Spleen (tissue), 11 donors: ENCODE measurements around the gene CACNA1A. TPM values are rescaled to one million over a fixed set of nuclear protein-coding genes. Genes with fewer than 3 reads are reported as not detected.

Experiments
- DNase-seq: peaks from one replicate; pipeline ENCODE4 v3.0.0-alpha.2; 2020
- H3K27ac ChIP-seq, 8 donors: fragments of 200-600 bp; sonication (generic) in 7 of 8; 1 replicate in 4 of 8; 2 replicates in 4 of 8; pipeline versions ENCODE4 v1.5.0 to v1.8.0; 2016 to 2021; ENCODE audit warnings: inconsistent platforms in 4 of 8, mild to moderate bottlenecking in 4 of 8, moderate library complexity in 1 of 8
- H3K27me3 ChIP-seq, 7 donors: fragments of 200-600 bp; sonication (generic) in 6 of 7; replicated peaks in 1 of 7; 1 replicate in 4 of 7; 2 replicates in 3 of 7; pipeline versions ENCODE4 v1.5.0 to v1.8.0; 2016 to 2021; ENCODE audit warnings: inconsistent platforms in 3 of 7, mild to moderate bottlenecking in 1 of 7
- H3K36me3 ChIP-seq, 6 donors: fragments of 200-600 bp; sonication (generic) in 5 of 6; 1 replicate in 4 of 6; 2 replicates in 2 of 6; pipeline versions ENCODE4 v1.5.0 to v1.8.0; 2016 to 2021; ENCODE audit warnings: inconsistent platforms in 2 of 6
- H3K4me1 ChIP-seq, 6 donors: fragments of 200-600 bp; sonication (generic) in 5 of 6; 1 replicate in 3 of 6; 2 replicates in 3 of 6; pipeline versions ENCODE4 v1.5.0 to v1.8.0; 2016 to 2021; ENCODE audit warnings: inconsistent platforms in 3 of 6
- H3K4me3 ChIP-seq, 8 donors: fragments of 200-600 bp; sonication (generic) in 7 of 8; 1 replicate in 4 of 8; 2 replicates in 4 of 8; pipeline versions ENCODE4 v1.5.0 to v1.8.0; 2016 to 2021; ENCODE audit warnings: inconsistent platforms in 4 of 8, mild to moderate bottlenecking in 4 of 8, moderate library complexity in 2 of 8
- H3K9me3 ChIP-seq, 8 donors: fragments of 200-600 bp; sonication (generic) in 7 of 8; 1 replicate in 4 of 8; 2 replicates in 4 of 8; pipeline versions ENCODE4 v1.5.0 to v1.8.0; 2016 to 2021; ENCODE audit warnings: inconsistent platforms in 4 of 8
- POLR2A ChIP-seq, 3 donors: fragments of 450-650 bp; IDR thresholded peaks; one replicate each; pipeline ENCODE4 v1.5.1; 2017; ENCODE audit warnings: antibody characterized with exemption in 3 of 3, mild to moderate bottlenecking in 1 of 3
- POLR2AphosphoS5 ChIP-seq, 3 donors: sonication (generic); formaldehyde crosslinking; IDR thresholded peaks; one replicate each; pipeline ENCODE4 v1.5.1; 2017; ENCODE audit warnings: antibody characterized with exemption in 3 of 3
- WGBS, 5 donors: extraction: QIAGEN DNeasy Blood & Tissue Kit in 3 of 5; methylation state at CpG; one replicate each; pipeline versions ENCODE4 v1.1.5 to v1.1.7; 2013 to 2018; 5-methylcytosine and 5-hydroxymethylcytosine counted together
- intact Hi-C: fragments of 100-400 bp; cut with DNase I; formaldehyde crosslinking; loops from one replicate; pipeline ENCODE4 v1.15.0; 2023; ENCODE audit warnings: low total_unique reads
- polyA plus RNA-seq, 3 donors: library from polyadenylated mRNA; stranded (reverse); fragments of 200-250 nt; gene quantifications; one replicate each; pipeline ENCODE4 v1.2.1, GENCODE V29; 2013
- total RNA-seq, 7 donors: library from RNA; depleted of rRNA in 3 of 7; stranded (reverse); fragments of >200 nt in 3 of 7; fragmentation: NEBNext Ultra II Directional in 4 of 7; extraction: Animal tissue kit (Norgen Biotek cat#: 25700) in 4 of 7; gene quantifications; one replicate each; pipeline versions ENCODE4 v1.1.0 to v1.2.1, GENCODE V29; 2016 to 2021
- TF ChIP-seq, protein P1 (sequence below), 11 experiments: fragments of 200-600 bp in 7 of 11; fragments of 450-650 bp in 4 of 11; sonication (generic) in 4 of 11; IDR thresholded peaks in 8 of 11; conservative IDR thresholded peaks in 3 of 11; 1 replicate in 7 of 11; 2 replicates in 4 of 11; pipeline versions ENCODE4 v1.4.0 to v1.8.0; 2016 to 2021; ENCODE audit warnings: antibody characterized with exemption in 11 of 11, inconsistent platforms in 4 of 11, mild to moderate bottlenecking in 1 of 11
- donor health status: healthy with polysubstance abuse.
- donor health status: DM: no; HTN: no; CAD: no; lungs with moderate emphysema.
- donor health status: DM: no; HTN: no; CAD: no.
- donor health status: Bipolar disorder and iron deficiency.
- donor health status: healthy.
- donor health status: DM: no; HTN: no; CAD: no.
- donor health status: DM: yes; HTN: yes; CAD: no.

CACNA1A gene
- total and polyA plus RNA-seq, 10 donors, result 0.39 to 1.9 (median 0.75) TPM

DNA sequence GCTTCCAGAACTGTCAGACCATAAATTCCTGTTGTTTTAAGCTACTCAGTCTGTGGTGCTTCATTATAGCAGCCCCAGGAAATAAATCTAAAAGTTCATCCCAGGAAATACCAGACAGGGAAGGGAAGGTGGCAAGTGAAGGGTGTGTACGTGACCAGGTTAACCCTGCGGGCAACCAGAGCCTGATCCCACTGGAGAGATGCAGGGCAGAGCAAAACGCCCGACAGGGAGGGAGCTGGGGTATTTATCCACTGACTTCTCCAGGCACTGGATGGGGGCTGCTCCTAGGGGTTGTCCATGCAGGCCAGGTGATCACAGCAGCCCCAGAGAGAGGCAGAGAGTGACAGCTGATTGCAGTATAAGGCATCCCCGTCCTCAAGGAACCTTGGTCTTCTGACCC, 150.9 kb downstream of the CACNA1A start:
- Histone ChIP-seq H3K9me3 (peaks cover 0 to 33% (median 19%) of the 10 kb centered on the region in 8 donors), H3K4me3 (no peak overlapping the region), H3K36me3 (no peaks in the 10 kb centered on the region), H3K27ac (no peak overlapping the region), H3K4me1 (no peaks in the 10 kb centered on the region), H3K27me3 (peaks cover 0 to 27% (median 0%) of the 10 kb centered on the region in 7 donors)
- intact Hi-C loops, result no loop called here
- WGBS, 5 donors, result 63 to 77% (median 65%) methylated on average over 4 to 5 of the region's 5 CpGs
- no peak for DNase-seq
- TF ChIP-seq, protein P1, sequence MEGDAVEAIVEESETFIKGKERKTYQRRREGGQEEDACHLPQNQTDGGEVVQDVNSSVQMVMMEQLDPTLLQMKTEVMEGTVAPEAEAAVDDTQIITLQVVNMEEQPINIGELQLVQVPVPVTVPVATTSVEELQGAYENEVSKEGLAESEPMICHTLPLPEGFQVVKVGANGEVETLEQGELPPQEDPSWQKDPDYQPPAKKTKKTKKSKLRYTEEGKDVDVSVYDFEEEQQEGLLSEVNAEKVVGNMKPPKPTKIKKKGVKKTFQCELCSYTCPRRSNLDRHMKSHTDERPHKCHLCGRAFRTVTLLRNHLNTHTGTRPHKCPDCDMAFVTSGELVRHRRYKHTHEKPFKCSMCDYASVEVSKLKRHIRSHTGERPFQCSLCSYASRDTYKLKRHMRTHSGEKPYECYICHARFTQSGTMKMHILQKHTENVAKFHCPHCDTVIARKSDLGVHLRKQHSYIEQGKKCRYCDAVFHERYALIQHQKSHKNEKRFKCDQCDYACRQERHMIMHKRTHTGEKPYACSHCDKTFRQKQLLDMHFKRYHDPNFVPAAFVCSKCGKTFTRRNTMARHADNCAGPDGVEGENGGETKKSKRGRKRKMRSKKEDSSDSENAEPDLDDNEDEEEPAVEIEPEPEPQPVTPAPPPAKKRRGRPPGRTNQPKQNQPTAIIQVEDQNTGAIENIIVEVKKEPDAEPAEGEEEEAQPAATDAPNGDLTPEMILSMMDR (IDR thresholded peaks at IDR 0.05 in 8 of 11, conservative IDR thresholded peaks at IDR 0.05 in 3 of 11), result no peak
- TF ChIP-seq POLR2AphosphoS5 (IDR thresholded peaks at IDR 0.05) (no peak), POLR2A (IDR thresholded peaks at IDR 0.05) (no peak)

DNA sequence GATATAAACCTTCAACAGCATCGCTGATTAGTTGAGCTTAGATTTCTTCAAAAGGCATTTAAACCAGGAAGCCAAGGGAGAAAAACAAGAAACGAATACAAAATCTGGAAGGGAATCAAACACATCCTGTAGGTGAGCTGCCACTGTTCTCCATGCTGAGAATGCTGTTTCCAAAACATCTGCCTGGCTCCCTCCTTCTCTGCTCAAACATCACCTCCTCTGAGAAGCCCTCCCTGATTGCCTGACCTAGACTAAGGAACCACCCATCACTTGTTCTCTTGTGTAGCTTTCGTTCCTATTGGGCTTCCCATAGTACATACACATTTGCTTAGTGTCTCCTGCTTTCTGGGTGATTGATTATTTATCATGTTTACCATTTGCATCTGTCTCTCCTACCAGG, 152.7 kb downstream of the CACNA1A start:
- Histone ChIP-seq H3K4me3 (no peak overlapping the region), H3K27ac (no peak overlapping the region), H3K4me1 (no peaks in the 10 kb centered on the region), H3K36me3 (no peaks in the 10 kb centered on the region), H3K27me3 (peaks cover 0 to 36% (median 0%) of the 10 kb centered on the region in 7 donors), H3K9me3 (peaks cover 0 to 32% (median 18%) of the 10 kb centered on the region in 8 donors)
- intact Hi-C loops, result no loop called here
- WGBS, 5 donors, result 69 to 80% (median 77%) methylated on average over 3 of the region's 3 CpGs
- no peak for DNase-seq
- no peak for TF ChIP-seq POLR2A (IDR thresholded peaks at IDR 0.05)
- TF ChIP-seq, protein P1 (IDR thresholded peaks at IDR 0.05 in 8 of 11, conservative IDR thresholded peaks at IDR 0.05 in 3 of 11), result no peak
- no peak for TF ChIP-seq POLR2AphosphoS5 (IDR thresholded peaks at IDR 0.05)

DNA sequence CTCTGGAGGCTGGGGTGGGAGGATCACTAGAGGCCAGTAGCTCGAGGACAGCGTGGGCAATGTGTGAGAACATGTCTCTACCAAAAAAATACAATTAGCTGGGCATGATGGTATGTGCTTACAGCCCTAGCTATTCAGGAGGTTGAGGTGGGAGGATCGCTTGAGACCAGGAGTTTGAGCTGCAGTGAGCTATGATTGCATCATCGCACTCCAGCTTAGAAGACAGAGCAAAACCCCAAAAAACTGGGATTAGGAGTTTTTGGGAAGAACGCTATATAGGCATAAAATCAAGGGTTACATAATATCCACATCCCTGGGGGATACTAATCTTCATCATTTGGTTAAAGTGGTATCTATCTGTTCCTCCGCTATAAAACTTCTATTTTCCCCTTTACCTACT, 155.5 kb downstream of the CACNA1A start:
- Histone ChIP-seq H3K27me3 (peaks cover 0 to 40% (median 0%) of the 10 kb centered on the region in 7 donors), H3K4me1 (no peaks in the 10 kb centered on the region), H3K4me3 (no peak overlapping the region), H3K27ac (no peak overlapping the region), H3K9me3 (peaks cover 0 to 30% (median 18%) of the 10 kb centered on the region in 8 donors), H3K36me3 (no peaks in the 10 kb centered on the region)
- TF ChIP-seq, protein P1 (IDR thresholded peaks at IDR 0.05 in 8 of 11, conservative IDR thresholded peaks at IDR 0.05 in 3 of 11), result no peak
- TF ChIP-seq POLR2AphosphoS5 (IDR thresholded peaks at IDR 0.05) (no peak), POLR2A (IDR thresholded peaks at IDR 0.05) (no peak)
- intact Hi-C loops, result no loop called here
- DNase-seq, result no peak
- WGBS, 5 donors, result 83 to 91% (median 90%) methylated on average over 6 of the region's 6 CpGs

DNA sequence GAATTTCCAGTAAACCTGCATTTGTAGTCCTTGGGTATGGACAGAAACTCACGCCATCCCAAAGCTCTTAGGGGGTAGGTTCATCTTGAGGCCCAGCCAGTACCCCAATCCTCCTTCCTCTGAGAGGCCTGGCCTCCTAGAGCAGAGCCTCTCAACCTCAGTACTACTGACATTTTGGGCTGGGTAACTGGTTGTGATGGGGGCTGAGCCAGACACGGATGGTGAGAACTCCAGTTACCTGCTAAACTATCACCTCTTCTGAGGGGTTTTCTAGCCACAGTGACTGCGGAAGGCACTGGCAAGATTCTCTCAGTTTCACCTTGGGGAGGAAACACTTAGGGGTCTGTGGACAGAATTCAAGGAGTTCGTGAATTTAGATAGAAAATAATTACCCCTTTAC, 156.2 kb downstream of the CACNA1A start:
- H3K9me3 ChIP-seq, result peaks cover 0 to 30% (median 18%) of the 10 kb centered on the region in 8 donors
- no peak for TF ChIP-seq POLR2A (IDR thresholded peaks at IDR 0.05)
- no peak for TF ChIP-seq POLR2AphosphoS5 (IDR thresholded peaks at IDR 0.05)
- TF ChIP-seq, protein P1 (IDR thresholded peaks at IDR 0.05 in 8 of 11, conservative IDR thresholded peaks at IDR 0.05 in 3 of 11), result no peak
- intact Hi-C loops, result no loop called here
- WGBS, 5 donors, result 85 to 90% (median 86%) methylated on average over 4 of the region's 4 CpGs
- no peak overlapping the region for H3K27ac ChIP-seq
- no peak for DNase-seq
- H3K27me3 ChIP-seq, result peaks cover 0 to 33% (median 0%) of the 10 kb centered on the region in 7 donors
- H3K36me3 ChIP-seq, result no peaks in the 10 kb centered on the region
- H3K4me1 ChIP-seq, result no peaks in the 10 kb centered on the region
- no peak overlapping the region for H3K4me3 ChIP-seq
